Keratinocyte (primary cell): ENCODE measurements around the gene PNKP. TPM values are rescaled to one million over a fixed set of nuclear protein-coding genes. Genes with fewer than 3 reads are reported as not detected.

Source experiments
- DNase-seq: peaks from one replicate; pipeline ENCODE4 v3.0.0-alpha.2; 2011; ENCODE audit warnings: low read depth, missing footprints, low spot score
- FAIRE-seq: peaks from 2 replicates; lab custom pipeline; 2011; peaks lifted over from hg19 to GRCh38; lab: Jason Lieb, UNC
- H2AFZ ChIP-seq: 2 replicates; pipeline ENCODE4 v1.6.0; 2012; ENCODE audit warnings: low read length, control low read depth, inconsistent platforms; ENCODE audit not compliant: control insufficient read depth
- H3K27ac ChIP-seq: 2 replicates; pipeline ENCODE4 v1.5.1; 2011; ENCODE audit warnings: low read length; ENCODE audit not compliant: control insufficient read depth, insufficient read depth
- H3K27me3 ChIP-seq: 3 replicates; pipeline ENCODE4 v1.6.0; 2011; ENCODE audit warnings: low read length; ENCODE audit not compliant: control insufficient read depth, insufficient read depth; ENCODE audit errors: extremely low read depth
- H3K36me3 ChIP-seq, 2 experiments: 2 replicates in 1 of 2; 3 replicates in 1 of 2; pipeline ENCODE4 v1.5.1; 2011; ENCODE audit warnings: low read length in 2 of 2, mild to moderate bottlenecking in 1 of 2; ENCODE audit not compliant: control insufficient read depth in 2 of 2, insufficient read depth in 2 of 2; ENCODE audit errors: extremely low read depth in 1 of 2
- H3K4me1 ChIP-seq: 3 replicates; pipeline ENCODE4 v1.5.1; 2011; ENCODE audit warnings: low read length; ENCODE audit not compliant: control insufficient read depth, insufficient read depth; ENCODE audit errors: extremely low read depth
- H3K4me2 ChIP-seq: 3 replicates; pipeline ENCODE4 v1.6.0; 2011; ENCODE audit warnings: low read depth, low read length; ENCODE audit not compliant: control insufficient read depth, insufficient read depth; ENCODE audit errors: extremely low read depth
- H3K4me3 ChIP-seq, 3 experiments: fragments of 200-600 bp in 1 of 3; sonication (generic) in 1 of 3; 2 replicates in 2 of 3; 3 replicates in 1 of 3; pipeline ENCODE4 v1.5.1; 2011 to 2016; ENCODE audit warnings: low read length in 3 of 3, mild to moderate bottlenecking in 3 of 3, control low read depth in 2 of 3, inconsistent platforms in 1 of 3, low read depth in 1 of 3, mixed read lengths in 1 of 3, mixed run types in 1 of 3, moderate library complexity in 1 of 3; ENCODE audit not compliant: control insufficient read depth in 2 of 3, insufficient read depth in 2 of 3; ENCODE audit errors: extremely low read depth in 1 of 3
- H3K79me2 ChIP-seq: 2 replicates; pipeline ENCODE4 v1.6.0; 2012; ENCODE audit warnings: low read length; ENCODE audit not compliant: control insufficient read depth, insufficient read depth
- H3K9ac ChIP-seq: 3 replicates; pipeline ENCODE4 v1.6.0; 2011; ENCODE audit warnings: low read length; ENCODE audit not compliant: control insufficient read depth, insufficient read depth; ENCODE audit errors: extremely low read depth
- H3K9me1 ChIP-seq: 3 replicates; pipeline ENCODE4 v1.6.0; 2011; ENCODE audit warnings: low read length; ENCODE audit not compliant: control insufficient read depth, insufficient read depth; ENCODE audit errors: extremely low read depth
- H3K9me3 ChIP-seq: 2 replicates; pipeline ENCODE4 v1.5.1; 2012; ENCODE audit warnings: low read depth, low read length; ENCODE audit not compliant: control insufficient read depth
- H4K20me1 ChIP-seq: 3 replicates; pipeline ENCODE4 v1.6.0; 2011; ENCODE audit warnings: low read length; ENCODE audit not compliant: control insufficient read depth, insufficient read depth; ENCODE audit errors: extremely low read depth
- EZH2 ChIP-seq: IDR thresholded peaks from one replicate; pipeline ENCODE4 v1.6.1; 2012; ENCODE audit warnings: inconsistent platforms, mild to moderate bottlenecking, low read length, moderate library complexity
- dilution Hi-C: fragments of 300-500 bp; cut with MboI; formaldehyde crosslinking; loops from one replicate; pipeline ENCODE4 v1.7.0; 2020; ENCODE audit warnings: low sequenced_read_pairs; ENCODE audit not compliant: extremely low pct_ligation_motif_present
- polyA plus RNA-seq, 5 experiments: library from polyadenylated mRNA; depleted of rRNA in 3 of 5; stranded (reverse) in 3 of 5; stranded (forward) in 1 of 5; unstranded in 1 of 5; fragments of >200 nt; gene quantifications; 1 replicate in 1 of 5; 2 replicates in 3 of 5; 3 replicates in 1 of 5; pipeline versions ENCODE4 v1.2.1 to v1.2.3, GENCODE V29; 2011 to 2012; ENCODE audit warnings: missing spikeins in 2 of 5, low read depth in 1 of 5, low replicate concordance in 1 of 5
- TF ChIP-seq, protein P1 (sequence below), 3 experiments: IDR thresholded peaks in 1 of 3; conservative IDR thresholded peaks in 1 of 3; optimal IDR thresholded peaks in 1 of 3; 2 replicates in 2 of 3; 3 replicates in 1 of 3; pipeline versions ENCODE3 to v1.5.1; 2011; ENCODE audit warnings: low read length in 3 of 3, mild to moderate bottlenecking in 3 of 3, moderate library complexity in 2 of 3, control low read depth in 1 of 3, inconsistent platforms in 1 of 3; ENCODE audit not compliant: insufficient read depth in 2 of 3; ENCODE audit errors: extremely low read depth in 1 of 3

The PNKP gene
- polyA plus RNA-seq, 1 donor (not counting 4 experiments of a cell fraction or from before 2014, with no cell fraction given), result 19.3 TPM

DNA sequence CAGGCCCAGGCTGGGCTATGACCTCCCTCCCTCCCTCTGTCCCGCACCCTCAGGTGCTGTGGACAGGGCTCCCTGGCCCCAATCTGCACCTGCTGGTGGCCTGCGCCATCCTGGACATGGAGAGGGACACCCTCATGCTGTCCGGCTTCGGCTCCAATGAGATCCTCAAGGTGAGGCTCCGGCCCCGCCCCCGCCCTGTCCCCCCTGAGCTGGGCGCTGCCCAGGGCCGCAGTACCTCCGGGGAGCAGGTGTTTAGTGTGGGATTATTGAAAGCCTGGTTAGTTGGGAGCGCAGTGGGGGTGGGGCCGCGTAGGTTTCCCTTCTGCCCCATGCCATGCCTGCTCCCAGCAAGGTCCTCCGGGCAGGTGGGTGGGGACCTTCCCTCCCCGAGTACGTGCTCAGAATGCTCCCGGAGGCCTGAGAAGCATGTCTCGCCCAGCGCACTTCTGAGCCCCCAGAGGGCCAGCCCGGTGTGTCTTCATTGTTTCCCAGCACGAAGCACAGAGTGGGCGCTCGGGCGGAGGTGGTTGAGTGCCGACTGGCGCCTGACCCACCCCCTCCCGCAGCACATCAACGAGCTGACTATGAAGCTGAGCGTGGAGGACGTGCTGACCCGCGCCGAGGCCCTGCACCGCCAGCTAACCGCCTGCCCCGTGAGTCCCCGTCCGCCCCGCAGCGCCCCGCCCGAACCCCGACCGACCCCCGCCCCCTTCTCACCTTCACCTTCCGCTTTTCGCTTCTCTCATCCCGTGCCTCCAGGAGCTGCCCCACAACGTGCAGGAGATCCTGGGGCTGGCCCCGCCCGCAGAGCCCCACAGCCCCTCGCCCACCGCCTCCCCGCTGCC, 20.5 kb upstream of the PNKP start:
- no peak overlapping the region for H3K27ac ChIP-seq
- H3K27me3 ChIP-seq, result peaks cover 7% of the 10 kb centered on the region
- no peak overlapping the region for H2AFZ ChIP-seq
- DNase-seq (no peak), FAIRE-seq (no peak)
- no peak overlapping the region for H3K9ac ChIP-seq
- peaks cover 7% of the 10 kb centered on the region for H3K4me1 ChIP-seq
- H3K4me2 ChIP-seq, result no peak overlapping the region
- TF ChIP-seq EZH2, result no peak
- TF ChIP-seq, protein P1, sequence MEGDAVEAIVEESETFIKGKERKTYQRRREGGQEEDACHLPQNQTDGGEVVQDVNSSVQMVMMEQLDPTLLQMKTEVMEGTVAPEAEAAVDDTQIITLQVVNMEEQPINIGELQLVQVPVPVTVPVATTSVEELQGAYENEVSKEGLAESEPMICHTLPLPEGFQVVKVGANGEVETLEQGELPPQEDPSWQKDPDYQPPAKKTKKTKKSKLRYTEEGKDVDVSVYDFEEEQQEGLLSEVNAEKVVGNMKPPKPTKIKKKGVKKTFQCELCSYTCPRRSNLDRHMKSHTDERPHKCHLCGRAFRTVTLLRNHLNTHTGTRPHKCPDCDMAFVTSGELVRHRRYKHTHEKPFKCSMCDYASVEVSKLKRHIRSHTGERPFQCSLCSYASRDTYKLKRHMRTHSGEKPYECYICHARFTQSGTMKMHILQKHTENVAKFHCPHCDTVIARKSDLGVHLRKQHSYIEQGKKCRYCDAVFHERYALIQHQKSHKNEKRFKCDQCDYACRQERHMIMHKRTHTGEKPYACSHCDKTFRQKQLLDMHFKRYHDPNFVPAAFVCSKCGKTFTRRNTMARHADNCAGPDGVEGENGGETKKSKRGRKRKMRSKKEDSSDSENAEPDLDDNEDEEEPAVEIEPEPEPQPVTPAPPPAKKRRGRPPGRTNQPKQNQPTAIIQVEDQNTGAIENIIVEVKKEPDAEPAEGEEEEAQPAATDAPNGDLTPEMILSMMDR (optimal IDR thresholded peaks at IDR 0.05 in 1 of 3, IDR thresholded peaks at IDR 0.05 in 1 of 3, conservative IDR thresholded peaks at IDR 0.05 in 1 of 3; ENCODE audit: extremely low read depth in 1 of 3, insufficient read depth in 2 of 3, low read length in 3 of 3), result no peak
- H3K9me3 ChIP-seq, result peaks cover 2% of the 10 kb centered on the region
- H3K36me3 ChIP-seq, result peaks cover 11 to 14% of the 10 kb centered on the region in 2 experiments
- H3K79me2 ChIP-seq, result no peaks in the 10 kb centered on the region
- H4K20me1 ChIP-seq, result no peaks in the 10 kb centered on the region
- dilution Hi-C loops, result no loop called here
- no peaks in the 10 kb centered on the region for H3K9me1 ChIP-seq
- no peak overlapping the region for H3K4me3 ChIP-seq

DNA sequence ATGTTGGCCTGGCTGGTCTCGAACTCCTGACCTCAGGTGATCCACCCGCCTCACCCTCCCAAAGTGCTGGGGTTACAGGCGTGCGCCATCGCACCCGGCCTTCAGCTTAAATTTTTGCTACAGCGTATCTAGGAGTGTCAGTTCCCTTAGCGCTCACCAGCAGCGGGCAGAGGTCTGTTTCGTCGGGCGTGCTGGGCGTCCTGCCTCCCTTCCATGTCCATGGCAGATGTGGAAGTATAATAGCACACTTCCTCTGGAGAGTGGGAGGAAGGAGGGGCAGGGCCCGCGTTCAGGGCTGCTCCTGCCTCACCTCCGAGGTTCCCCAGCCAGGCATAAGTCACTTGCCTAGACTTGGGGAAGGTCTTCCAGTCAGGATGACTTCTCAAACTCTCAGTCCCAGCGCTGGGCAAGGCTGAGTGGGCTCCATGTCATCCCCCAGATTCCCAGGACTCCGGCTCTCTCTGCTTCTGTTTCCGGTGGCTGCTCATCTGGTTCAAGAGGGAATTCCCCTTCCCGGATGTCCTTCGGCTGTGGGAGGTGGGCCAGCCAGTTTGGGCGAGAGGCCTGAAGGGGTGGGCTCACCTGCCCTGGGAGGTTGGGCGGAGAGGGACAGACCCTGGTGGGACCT, 19.8 kb upstream of the PNKP start:
- Histone ChIP-seq H3K9me1 (no peaks in the 10 kb centered on the region), H3K4me3 (no peak overlapping the region), H3K27ac (no peak overlapping the region), H3K9me3 (peaks cover 4% of the 10 kb centered on the region), H3K4me1 (peaks cover 7% of the 10 kb centered on the region), H3K4me2 (no peak overlapping the region), H3K9ac (no peak overlapping the region), H3K27me3 (peaks cover 7% of the 10 kb centered on the region), H3K36me3 (peaks cover 14 to 21% of the 10 kb centered on the region in 2 experiments), H3K79me2 (no peaks in the 10 kb centered on the region), H4K20me1 (no peaks in the 10 kb centered on the region), H2AFZ (no peak overlapping the region)
- dilution Hi-C loops, result no loop called here
- TF ChIP-seq EZH2, result no peak
- TF ChIP-seq, protein P1 (optimal IDR thresholded peaks at IDR 0.05 in 1 of 3, IDR thresholded peaks at IDR 0.05 in 1 of 3, conservative IDR thresholded peaks at IDR 0.05 in 1 of 3; ENCODE audit: extremely low read depth in 1 of 3, insufficient read depth in 2 of 3, low read length in 3 of 3), result no peak
- FAIRE-seq (no peak), DNase-seq (no peak)
